NCI-H1417 treated with DMSO at 0.1 percent for 48 hours (cell line): Measurements from ENCODE around the gene CRHR1.
"Not testable (repeated sequence)": the region's sequence is repeated elsewhere in the genome, so short reads cannot be mapped to it uniquely, and the experiment has no call there.

Source experiments
- DNase-seq: peaks from one replicate; lab custom pipeline; 2025; lab: John Stamatoyannopoulos, UW

The CRHR1 gene

DNA sequence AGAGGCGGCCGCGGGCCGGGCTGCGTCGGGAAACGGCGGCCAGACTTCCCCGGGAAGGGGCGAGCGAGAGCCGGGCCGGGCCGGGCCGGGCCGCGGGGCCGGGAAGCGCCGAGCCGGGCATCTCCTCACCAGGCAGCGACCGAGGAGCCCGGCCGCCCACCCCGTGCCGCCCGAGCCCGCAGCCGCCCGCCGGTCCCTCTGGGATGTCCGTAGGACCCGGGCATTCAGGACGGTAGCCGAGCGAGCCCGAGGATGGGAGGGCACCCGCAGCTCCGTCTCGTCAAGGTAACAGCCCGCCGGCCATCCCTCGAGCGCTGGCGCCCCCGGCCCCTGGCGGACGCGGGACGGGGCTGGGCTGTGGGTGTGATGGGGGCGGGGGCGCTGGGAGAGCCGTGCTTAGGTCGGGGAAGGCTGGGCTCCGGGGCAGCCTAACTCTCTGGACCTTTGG is at the start of gene CRHR1:
TSS of gene CRHR1 (plus strand) at position 28 of the 448 bp plus-strand sequence. CDS start at position 253, 225 bp downstream.
- no peak for DNase-seq

DNA sequence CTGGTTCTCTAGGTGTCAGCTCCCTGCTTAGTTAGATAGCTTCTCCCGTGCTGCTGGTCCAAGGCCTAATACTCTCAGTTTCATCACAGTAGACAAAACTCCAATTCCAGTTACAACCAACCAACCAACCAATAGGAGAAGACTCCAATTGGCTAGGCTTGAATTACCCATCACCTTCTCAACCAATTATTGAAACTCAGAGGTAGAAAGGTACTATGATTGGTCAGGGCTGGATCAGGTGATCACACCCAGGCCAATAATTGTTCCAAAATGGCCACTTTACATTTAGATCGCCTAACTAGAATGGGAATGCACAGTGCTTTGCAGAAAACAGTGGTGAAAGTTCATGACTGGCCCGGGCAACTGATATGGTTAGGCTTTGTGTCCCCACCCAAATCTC is 49.5 kb upstream of the CRHR1 start:
- DNase-seq, result no peak

DNA sequence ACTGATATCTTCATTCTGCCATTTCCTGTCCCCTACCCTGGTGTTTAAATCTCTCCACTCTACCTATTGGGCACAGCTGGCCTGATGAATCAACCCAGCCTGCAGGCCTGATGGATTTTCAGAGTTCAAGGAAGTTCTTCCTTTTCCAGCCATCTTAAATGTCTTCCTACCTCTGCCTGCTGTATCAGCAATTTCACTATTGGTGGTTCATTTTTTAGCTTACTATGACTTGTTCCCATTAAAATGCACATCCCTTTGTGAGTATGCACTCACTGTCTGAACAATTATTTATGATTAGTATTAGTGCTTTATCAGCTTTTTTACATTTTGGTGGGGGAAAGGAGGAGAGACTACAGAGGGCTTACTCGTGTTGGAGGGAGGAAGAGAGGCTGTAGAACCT is 48.6 kb upstream of the CRHR1 start:
- DNase-seq, result no peak

DNA sequence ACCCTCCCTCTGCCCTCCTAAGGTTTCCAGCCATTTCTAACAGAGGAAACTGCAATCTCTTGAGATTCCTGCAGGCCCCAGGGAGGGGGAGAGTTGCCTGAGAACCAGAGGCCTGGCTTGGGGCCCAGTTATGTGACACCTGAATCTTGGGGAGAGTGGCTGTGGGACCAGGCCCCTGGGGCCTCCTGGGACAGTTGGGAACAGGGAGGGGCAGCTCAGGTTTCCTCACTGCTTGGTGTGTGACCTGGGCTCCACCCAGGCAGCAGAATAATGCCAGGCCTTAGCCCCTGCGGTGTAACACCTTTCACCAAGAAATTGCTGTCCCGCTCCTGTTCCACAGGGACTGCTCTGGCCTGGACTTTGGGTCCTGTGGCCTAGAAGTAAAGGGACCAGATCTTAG is 44.3 kb upstream of the CRHR1 start:
- DNase-seq, result no peak

DNA sequence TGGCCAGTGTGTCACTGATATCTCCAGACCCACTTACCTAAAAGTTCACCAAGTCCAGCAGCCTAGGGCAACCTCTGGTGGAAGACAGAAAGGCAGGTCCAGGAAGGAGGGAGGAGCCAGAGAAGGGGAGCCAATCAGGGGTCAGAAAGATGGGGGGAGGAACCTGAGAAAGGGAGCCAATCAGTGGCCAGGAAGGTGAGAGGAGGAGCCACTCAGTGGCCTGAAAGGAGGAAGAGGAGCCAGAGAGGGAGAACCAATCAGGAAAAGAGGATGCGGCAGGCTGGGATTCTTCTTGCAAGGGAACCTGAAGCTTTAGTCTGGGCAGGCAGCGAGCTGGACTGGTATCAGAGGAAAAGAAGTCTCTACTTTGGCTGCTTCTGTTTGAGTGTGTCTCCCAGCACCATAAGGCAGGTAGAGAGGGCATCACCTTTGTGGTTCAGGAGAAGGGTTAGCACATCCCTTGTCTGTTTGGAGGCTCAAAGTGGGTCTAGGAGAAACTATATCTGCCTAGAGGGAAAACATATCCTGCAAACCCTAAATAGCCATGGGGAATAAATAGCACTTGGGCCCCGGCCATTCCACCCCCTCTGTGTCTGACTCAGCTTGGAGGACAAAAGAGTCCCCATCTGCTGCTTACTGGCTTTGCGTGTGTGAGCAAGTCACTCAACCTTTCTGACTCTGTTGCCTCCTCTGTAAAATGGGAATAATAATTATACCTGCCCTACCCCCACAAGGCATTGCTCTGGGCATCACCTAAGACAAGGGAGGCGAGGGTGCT is 43.4 kb upstream of the CRHR1 start:
- DNase-seq, result no peak

DNA sequence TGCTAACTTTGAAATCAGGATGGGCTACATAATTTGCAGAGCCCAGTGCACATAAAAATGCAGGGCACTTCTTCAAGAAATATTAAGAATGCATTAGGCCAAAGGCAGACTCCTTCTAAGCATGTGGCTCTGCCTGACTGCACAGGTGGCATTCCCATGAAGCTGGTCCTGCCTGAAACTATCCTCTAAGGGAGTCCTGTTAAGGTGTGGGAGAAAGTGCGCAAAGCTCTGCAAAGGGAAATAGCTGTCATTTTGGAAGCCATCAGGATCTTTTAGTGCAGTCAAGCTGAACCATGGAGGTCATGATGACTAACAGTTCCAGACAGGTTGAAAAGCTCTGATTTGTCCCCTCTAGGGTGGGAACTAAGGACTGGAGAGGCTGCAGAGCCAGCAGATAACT is 41.9 kb upstream of the CRHR1 start:
- DNase-seq, result no peak

DNA sequence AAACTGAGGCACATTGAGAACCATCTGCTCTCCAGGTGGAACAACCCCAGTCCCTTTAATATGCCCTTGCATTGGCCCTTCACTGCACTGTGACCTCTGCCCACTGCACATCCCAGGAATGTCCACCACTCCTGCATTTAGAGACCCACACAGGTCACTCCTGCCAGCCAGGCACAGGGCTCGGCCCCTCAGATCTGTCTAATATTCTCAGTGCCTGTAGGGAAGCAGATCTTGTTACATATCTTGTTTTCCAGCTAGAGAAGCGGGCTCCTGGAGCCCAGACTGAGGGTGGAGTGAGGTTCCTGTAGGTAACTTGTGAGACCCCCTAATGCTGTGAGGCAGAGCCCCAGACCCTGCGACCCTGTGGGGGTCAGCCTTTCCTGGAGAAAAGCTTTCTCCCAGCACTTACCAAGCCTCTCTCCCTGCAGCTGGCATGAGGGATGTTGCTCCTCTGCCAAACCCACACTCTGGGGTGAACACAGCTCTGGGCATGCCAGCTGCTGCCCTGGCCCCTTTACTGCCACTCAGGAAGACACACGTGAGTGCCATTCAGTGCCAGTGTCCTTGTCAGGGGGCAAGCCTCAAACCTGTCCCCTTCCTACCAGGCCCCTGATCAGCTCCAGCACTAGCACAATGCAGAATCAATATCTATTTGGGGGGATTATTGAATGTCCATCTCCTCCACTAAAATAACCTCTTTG is 40.3 kb upstream of the CRHR1 start:
- no peak for DNase-seq

DNA sequence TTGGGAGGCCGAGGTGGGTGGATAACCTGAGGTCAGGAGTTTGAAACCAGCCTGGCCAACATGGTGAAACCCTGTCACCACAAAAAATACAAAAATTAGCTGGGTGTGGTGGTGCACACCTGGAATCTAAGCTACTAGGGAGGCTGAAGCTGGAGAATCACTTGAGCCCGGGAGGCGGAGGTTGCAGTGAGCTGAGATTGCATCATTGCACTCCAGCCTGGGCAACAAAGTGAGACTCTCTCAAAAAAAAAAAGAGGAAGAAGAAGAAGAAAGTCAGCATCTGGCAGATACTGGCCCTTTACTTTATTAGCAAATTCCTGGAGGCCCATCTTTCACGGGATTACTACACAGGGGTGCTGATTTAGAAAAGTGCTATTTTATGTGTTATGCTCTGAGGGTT is 39.3 kb upstream of the CRHR1 start:
- not testable (repeated sequence) for DNase-seq

DNA sequence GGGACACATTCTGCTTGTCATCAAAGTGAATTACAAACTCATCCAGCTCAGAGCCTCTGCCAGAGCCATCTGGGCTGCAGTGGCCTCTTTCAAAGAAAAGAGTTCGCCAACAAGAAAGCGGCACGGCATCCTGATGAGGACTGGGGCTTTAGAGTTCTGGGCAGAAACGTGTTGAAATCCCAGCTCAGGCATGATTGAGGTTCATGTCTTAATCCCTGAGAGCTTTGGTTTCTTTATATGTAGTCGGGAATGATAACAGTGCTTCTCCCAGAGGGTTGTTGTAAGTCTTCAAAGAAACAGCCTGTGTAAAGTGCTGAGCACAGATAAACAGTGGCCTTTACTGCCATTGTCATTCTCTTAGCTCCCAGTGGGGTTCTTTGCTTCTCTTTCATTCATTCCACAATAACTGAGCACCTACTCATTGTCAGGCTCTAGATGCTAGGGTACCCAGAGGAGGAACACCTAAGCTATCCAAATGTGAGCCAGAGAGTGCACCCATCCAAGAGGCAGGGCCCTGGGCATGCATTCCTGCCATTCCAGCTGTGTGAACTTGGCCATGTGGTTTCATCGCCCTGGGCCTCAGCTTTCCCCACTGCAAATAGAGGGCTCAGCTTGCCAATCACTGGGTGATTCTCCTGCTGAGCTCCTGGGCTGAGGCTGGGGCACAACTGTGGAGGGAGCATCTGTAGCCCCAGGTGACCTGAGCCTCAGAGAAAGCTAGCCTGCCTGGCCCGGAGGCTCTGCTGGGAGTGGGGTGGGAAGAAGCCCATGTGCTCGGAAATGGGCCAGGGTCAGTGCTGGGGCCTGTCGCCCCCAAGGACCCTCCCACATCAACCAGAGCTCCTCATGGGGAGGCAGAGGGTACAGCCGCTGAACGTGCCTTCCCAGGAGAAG is 38.3 kb upstream of the CRHR1 start:
- DNase-seq, result no peak

DNA sequence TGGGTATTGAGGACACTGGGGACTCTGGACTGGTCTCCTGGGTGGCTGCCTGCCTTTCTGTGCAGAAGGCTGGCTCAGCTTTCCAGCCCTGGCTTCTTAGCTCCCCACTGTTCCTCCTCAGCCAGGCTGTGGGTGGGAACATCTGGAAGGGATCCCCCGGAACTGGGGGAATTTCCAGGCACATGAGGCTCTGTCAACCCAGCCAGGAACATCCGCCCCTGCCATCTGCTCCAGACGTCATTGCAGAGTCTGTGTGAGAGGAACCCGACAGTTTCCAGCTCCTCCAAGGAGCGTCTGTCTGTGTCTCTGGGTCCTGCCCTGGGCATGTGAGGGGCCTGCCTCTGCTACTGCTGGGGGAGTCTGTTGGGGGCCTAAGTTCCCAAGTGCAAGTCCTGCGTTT is 36.2 kb upstream of the CRHR1 start:
- DNase-seq, result no peak

DNA sequence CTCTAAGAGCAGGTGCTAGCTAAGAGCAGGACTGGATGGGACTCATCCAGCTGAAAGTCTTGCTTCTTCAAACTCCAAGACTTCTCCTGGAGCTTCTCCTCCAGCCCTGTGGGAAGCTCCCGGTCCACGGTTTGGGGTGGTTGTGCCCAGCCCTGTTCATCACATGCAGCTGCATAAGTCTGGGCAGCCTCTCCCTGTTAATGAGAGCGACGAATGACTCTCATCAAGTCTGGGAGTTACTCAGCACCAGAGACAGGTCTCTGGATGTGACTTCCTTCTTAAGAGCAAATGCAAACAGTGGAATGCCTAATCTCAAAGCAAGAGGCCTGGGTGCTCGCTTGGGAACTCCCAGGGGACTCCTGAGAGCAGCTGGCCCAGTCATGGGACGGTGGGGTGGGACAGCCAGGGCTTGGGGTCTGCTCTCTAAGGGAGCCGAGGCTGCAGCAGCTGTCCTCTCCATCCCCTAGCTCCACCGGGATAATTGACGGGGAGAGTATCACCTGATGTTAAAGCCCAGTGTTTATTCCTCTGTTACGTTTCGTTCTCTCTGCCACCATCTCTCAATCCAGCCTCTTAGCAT is 35.3 kb upstream of the CRHR1 start:
- no peak for DNase-seq

DNA sequence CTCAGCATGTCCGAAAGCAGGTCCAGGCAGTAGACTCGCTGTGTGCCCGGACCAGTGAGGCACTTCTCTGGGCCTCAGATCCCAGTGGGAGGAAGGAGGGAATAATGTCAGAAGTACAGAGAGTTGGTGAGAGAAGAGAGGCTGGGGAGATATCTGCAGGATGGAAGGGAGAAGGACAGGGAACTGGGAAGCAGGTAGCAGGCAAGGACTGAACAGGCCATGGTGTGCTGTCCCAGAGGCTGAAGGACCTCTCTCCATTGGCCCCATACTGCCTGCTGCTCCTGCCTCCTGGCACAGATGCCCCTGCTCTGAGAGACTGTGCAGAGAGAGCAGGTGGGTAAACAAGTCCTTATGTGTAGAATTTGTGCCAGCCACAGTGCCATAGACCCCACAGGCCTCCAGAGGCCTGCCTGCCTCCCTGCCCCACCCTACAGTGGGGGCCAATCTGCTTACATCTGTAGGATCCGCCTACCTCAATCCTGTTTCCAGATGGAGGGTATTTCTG is 34.2 kb upstream of the CRHR1 start:
- DNase-seq, result no peak

DNA sequence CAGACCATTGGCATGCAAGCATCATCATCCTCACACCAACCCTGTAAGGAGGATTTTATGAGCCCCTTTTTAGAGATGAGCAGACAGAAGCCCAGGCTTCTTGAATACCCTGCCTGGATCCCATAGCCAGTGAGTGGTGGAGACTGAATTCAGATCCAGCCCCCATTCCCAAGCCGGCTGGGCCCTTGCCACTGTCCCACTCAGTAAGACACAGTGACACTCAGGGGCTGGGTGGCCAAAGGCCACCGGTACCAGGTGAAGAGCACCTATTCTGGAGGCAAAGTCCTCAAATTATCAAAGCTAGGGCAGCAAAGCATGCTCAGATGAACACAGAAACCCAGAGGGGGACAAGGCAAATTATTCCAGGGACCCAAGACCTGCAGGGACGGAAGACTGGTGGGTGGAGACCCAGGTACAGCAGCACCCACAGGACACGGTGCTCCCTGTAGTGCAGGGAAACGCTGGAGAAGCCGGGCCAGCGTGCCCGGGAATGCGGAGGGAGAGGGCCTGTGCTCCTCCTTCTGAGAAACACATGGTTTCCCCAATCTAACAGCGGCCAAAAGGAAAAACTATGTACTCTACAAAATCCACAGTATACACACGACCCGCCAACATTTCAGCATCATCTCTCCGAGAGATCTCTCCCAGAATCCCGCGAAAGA is 33.2 kb upstream of the CRHR1 start:
- DNase-seq, result no peak

DNA sequence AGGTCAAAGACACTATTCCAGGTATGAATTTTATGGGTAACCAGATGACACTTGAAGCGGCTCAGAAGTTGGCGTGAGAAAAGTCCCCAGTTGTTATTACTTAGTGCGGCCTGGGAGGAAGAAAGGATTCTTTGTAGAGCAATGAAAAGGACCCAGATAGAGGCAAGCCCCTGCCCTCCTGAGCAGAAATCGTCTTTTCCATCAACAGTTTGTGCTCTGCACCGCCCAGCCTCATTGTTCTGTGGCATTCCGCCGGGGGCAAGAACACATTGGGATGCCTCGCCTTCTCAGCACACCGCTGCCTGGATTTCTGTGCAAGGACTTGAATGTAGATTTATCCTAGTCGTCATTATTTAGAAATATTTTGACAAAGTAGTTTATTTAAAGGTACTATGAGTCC is 32.7 kb upstream of the CRHR1 start:
- DNase-seq, result no peak

DNA sequence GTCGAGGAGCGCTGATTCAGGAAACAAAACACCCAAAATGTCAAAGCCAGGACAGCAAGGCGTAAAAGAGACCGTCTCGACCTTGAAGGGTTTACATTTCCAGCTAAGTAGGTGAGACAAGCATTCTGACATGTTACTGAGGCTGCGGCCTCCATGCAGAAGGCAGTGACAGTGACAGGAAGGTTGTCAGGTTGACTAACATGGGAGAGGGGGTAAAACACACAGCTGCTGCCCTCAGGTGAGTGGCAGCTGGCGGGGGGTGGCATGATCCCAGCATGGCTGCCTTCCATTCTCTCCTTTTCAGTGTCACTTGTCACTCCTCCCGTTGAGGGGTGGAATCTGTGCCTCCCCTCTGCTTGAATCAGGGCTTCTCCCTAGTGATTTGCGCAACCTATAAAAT is 31.9 kb upstream of the CRHR1 start:
- no peak for DNase-seq

DNA sequence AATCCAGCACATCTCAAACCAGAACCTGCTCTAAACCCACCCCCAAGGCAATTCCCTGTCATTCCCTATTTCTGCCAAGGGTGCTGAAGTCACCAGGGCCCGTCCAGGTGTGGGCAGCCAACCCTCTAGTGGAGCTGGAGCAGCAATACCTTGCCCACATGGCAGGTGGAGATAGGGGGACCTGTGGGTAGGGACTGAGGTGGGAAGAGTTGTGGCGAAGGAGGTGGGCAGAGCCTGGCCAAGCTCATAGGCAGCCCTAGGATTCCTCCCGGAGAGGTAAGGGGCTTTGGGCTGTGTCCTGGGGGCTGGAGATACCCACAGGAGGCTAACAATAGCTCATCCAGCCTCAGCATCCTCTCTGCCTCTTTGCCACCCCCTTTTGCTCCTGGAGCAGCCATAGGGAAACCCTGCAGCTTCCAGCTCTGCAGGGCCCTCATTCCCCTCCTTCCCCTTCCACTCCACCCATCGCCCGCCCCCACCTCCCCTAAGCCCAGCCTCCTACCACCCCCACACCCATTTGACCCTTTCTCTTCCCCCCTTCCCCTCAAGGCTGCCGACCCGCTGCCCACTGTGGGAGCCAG is 30.4 kb upstream of the CRHR1 start:
- DNase-seq, result no peak

DNA sequence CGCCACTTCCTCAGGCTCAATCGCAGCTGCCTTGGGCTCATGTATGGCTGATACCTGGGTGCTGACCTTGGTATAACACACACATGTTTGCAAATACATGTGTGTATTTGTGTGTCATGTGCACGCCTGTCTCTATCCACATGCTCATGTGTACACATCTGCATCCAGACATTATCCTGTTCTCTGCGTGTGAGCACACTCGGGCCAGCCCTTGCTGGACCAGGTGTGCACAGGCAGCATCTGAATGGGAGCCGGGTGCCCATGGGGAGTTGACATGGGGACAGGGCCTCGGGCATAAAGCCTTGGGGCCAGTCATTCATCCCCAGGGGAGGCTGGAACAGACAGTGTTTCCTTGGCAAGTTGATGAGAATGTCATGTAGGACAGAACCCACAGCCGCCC is 29.1 kb upstream of the CRHR1 start:
- no peak for DNase-seq

DNA sequence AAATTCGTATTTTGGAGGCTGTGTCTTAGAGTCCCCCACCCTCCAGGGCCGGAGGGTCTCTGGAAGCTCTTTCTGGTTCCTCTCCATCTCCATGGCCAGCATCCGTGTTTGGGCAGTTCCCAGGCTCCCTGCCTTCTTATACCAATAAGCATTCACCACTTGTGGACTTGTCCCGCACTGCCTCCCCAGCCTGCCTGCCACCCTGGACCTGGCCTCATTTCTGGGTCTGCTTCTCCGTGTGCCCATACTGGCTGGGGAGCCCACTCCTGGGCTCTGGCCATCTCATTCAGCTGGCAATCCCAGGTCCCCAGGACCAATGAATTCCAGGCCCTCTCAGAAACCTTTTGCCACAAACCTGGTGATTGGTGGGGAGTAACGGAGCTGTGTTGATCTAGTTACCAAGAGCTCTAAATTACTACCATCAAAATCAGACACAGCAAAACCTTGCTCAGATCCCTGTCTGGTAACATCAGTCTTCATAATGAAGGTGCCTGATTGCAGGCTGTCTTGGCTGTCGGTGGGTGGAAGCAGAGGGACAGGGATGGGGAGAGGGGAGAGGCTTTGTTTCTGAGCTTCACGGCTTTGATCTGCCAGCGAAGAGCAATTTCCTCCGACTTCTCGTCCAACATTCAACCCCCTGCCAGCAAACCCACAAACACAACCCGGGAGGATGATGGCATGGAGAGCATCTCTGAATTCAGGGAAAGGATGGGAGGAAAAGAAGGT is 27.7 kb upstream of the CRHR1 start:
- DNase-seq, result no peak

DNA sequence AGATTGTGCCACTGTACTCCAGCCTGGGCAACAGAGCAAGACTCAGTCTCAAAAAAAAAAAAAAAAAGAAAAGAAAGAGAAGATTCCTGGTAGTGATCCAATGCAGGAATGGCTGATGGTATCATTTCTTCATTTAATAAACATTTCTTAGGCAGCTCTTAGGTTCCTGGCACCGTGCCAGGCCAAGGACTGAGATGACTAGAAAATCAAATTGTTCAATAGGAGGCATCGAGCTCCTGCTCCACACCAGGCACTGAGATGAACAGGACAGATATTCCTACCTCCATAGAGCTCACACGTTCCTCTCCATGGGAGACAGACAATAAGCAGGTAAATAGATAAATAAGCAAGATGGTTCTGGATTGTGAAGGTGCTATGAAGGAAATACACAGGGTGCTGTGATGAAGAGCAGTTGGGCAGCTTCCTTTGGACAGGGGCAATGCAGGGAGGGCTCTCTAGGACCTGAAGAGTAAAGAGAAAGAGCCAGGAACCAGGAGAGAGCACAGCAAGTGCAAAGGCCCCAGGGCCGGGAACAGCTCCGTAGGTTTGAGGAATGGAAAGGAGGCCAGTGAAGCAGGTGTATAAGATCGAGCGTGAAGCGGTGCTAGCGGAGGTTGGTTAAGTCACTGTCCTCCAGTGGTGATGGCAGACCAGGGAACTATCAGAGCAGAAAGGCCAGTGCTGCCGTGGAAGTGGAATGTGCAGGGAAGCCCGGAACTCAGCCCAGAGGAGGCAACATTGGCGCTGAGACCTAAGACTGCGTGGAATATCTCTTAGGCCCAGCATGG is 26.5 kb upstream of the CRHR1 start:
- DNase-seq, result no peak

DNA sequence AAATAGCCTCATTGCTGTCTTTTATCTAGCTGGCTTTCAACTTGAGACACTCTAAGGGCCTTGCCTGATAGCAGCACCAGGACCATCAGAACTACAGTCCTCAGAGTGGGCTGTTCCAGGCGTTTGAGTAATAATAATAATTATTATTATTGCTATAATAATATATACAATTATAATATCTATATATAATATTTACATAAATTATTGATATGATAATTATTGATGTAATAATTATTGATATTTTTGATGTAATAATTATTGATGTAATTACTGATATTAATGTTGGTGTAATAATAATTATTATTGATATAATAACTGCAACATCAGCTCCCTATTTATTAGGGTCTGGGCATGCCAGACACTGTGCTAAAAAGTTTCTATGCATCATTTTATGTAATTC is 25.6 kb upstream of the CRHR1 start:
- DNase-seq, result no peak
